ENCODE data around the gene C20orf141.
"Not testable (repeated sequence)": the region's sequence is repeated elsewhere in the genome, so short reads cannot be mapped to it uniquely, and the experiment has no call there.

The C20orf141 gene

DNA sequence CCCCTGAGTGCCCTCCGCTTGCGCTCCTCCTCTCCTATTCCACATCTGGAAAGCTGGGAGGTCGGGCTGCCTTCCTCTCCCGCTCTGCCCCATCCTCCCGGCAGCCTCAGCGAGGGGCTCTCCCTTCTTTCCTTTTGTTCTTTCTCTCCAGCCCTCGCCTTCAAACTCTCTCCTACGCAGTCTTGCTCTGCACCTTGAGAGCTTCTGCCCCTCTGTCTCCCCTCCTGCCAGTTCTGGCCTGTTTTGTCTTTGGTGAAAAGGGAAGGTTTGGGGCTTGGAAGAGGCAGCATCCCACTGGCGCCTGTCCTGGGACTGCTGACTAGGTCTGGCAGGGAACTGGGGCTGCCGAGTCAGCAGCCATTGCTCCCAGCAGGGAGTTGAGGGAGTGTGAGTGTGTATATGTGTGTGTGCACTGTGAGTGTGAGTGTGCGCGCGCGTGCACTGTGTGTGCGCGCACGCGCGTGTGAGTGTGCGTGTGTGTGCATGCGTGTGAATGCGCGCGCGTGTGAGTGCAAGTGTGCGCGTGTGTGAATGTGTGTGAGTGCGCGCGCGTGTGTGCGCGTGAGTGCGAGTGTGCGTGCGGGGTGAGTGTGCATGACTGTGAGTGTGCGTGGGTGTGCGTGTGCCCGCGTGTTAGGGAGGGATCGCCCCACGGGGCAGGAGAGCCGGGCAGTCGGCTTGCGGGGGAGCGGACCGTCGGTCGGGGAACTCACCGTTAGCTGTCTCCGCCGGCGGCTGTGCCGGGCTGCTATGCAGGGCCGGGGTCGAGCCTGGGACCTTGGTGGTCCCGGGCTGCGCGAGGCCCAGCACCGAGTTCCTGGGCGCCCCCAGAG is 14.9 kb upstream of the C20orf141 start:
- in situ Hi-C loops (cut with MboI; ENCODE audit: low sequenced_read_pairs), result no loop called here

DNA sequence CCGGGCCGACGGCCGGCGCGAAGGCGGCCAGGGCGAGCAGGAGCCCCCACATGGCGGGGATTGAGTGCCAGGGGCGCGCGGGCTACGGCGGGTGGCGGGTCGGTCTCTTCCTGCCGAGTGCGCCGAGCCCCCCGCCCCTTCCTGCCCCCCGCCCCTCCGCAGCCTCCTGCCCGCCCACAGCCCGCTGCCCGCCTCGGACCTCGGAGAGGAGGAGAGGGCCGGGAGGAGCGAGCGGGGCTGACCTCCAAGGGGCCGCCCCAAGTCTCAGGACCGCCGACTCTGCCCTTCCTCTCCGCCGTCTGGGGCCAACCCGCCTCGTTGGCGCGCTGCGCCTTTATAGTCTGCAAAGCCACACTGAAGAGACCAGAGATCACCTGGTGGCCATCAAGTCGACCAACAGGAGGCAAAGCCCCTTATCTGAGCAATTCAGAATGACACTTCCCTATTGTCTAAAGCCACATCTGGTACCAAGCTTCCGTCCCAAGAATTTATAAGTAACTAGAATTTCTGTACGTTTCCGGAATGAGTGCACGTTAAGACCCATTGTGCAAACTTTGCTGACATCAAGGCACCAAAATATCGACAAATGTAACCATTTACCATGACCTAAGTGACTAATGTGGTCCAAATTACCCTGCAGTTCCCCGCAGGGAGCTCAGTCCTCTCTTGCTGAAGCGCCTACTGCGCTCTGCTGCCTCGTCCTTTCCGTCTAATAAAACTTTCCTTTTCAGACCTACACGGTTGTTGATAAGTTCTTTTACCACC is 14.1 kb upstream of the C20orf141 start, which contains the start of gene CPXM1:
Gene CPXM1, minus strand, starts transcription at position 107 of the 765 bp plus-strand sequence. Its CDS starts 55 bp downstream, at position 52.
- in situ Hi-C loops (cut with MboI; ENCODE audit: low sequenced_read_pairs), result no loop called here

DNA sequence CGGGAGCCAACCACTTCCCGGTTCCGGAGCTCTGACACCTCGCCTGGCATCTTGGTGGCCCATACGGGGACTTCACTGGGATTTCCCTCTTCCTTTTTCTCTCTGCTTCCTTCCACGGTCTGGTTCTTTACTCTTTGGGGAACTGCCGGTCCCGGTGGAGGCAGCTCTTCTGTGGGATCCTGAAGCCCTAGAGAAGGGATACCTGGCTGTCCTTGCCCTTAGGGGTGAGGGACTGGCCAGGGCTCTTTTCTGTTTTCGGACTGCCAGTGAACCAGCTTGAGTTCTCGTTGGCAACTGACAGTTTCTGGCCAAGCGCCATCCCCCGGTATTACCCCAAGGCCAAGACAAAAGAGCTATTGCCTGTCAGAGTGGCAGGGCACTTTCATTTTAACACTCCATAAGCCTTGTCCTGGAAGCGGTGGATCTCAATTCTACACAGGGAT is 13.5 kb upstream of the C20orf141 start:
- in situ Hi-C loops (cut with MboI; ENCODE audit: low sequenced_read_pairs), result no loop called here

DNA sequence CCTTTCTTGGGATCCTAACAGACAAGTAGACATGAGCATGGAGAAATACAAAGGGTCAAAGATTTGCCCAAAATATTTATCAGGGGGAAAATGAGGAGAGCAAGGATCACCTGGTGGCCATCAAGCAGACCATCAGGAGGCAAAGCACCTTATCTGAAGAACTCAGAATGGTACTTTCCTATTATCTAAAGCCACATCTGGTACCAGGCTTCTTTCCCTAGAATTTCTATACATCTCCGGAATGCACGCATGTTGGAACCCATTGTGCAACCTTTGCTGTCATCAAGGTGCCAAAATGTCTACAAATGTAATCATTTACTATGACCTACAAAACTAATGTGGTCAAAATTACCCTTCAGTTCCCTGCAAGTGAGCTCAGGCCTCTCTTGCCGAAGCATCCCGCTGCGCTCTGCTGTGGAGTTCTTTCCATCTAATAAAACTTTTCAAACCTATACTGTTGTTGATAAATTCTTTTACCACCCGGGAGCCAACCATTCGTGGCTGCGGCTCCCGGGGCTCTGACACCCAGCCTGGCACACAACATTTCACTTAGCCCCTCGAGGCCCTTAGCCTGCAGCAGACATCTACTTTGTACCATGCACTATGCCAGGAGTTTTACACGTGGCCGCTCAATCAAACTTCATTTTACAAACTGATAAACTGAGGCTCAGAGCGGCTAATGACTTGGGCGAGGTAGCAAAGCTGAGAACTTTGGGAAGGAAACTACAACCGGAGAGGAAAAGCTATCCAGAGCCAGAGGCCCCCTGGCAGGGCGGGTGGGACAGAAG is 10.6 kb upstream of the C20orf141 start:
- in situ Hi-C loops (cut with MboI; ENCODE audit: low sequenced_read_pairs), result no loop called here

DNA sequence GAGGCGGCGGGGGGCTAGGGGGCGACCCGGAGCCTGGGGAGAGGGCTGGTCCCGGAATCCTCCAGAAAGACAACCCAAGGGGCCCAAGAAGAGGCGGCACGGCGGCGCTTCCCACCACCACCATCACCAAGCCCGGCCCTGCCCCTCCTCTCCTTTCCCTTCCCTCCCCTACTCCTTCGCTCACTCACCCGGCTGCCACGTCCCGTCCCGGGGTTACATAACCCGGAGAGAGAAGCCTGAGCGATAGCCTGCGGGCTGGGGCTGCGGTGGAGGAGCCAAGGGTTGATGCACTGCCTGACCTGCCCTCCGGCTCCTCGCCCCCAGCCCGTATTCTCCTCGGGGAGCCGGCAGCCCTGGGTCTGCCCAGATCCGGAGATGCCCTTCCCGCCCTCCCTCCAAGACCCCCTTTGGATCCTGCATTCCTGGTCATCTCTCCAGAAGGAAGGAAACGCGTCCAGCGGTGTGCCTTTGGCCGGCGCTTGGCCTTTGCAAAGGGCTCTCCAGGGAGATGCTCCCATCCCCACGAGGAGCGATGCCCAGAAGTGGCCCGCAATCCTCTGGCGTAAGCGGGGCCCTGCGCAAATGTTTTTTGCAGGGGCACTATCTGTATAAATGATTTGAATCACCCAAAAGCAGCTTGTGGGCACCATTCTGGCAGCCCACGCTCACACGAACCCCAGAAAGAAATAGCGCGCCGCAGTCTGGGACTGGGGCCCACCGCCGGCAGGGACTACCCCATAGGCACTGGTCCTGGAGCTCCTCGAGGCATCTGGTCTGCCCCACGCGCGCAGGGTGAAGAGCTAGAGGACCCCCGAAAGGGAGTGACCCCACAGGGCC is 9.7 kb upstream of the C20orf141 start:
- in situ Hi-C loops (cut with MboI; ENCODE audit: low sequenced_read_pairs), result no loop called here

DNA sequence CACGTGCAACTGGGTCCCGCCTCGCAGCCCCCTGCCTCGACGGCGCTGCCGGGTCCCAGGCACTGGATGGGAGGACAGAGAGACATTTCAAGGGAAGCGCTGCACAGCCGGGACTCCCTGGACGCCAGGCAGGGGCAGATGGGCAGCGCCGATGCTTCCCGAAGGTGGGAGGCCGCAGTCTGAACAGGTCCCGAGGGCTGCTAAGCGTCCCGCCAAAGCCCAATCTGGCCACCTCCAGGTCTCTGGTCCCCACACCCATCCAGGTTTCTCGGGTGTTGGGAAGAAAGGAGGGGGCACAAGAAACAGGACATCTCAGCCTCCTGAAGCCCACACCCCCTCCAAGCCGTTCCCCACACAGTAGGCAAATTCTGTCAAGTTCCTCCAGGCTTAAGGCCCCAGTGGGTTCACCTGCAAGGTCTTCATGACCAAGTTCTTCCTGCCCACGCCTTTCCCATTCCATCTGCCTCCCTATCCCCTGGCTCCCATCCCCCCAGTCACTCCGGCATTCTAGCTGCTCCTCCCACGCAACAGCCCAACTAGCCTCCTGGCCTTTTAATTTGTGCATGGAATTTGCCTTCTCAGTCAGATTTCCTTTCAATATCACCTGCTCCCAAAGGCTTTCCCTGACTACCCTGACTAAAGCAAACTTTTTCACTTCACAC is 9.0 kb upstream of the C20orf141 start:
- in situ Hi-C loops (cut with MboI; ENCODE audit: low sequenced_read_pairs), result no loop called here

DNA sequence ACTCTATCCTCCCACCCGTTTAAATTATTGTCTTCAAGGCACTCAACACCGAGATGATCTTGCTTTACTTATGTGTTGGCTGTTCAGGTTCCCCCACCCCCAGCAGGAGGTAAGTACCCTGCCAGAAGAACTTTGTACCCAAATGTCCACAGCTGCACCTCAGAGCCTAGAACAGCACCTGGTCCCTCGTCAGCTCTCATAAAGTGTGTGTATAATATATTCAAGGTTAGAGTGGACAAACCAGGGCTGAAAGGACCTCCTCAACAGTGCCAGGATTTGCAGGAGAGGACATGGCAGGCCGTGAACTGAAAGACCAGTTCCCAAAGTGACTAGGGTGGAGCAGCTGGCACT is 8.5 kb upstream of the C20orf141 start:
- in situ Hi-C loops (cut with MboI; ENCODE audit: low sequenced_read_pairs), result no loop called here

DNA sequence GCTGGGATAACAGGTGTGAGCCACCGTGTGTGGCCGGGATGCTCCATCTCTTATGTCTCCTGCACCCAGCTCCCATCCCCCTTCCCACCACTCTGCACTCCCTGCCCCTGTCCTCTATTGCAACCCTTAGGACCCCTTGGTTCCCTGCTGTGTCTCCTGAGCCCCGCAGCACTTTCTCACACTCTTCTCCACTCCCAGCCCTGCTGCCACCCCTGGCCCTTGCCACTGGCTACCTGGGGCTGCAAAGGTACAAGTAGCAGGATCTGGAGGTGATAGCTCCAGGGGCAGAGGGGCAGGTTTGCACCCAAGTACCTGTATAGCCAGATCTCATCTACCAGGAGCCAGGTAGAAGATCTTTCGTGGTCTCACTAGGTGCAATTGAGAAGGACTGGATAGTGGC is 7.8 kb upstream of the C20orf141 start:
- in situ Hi-C loops (cut with MboI; ENCODE audit: low sequenced_read_pairs), result no loop called here

DNA sequence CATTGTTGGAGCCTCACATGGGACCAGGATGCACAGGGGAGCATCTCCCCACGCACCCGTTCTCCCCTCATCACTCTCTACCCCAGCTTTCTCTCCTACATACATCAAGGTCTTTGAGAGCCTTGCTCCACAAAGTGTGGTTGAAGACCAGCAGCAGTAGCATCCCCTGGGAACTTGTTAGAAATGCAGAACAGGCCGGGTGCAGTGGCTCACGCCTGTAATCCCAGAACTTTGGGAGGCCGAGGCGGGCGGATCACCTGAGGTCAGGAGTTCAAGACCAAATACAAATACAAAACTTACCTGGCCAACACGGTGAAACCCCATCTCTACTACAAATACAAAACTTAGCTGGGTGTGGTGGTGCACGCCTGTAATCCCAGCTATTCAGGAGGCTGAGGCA is 6.9 kb upstream of the C20orf141 start:
- in situ Hi-C loops (cut with MboI; ENCODE audit: low sequenced_read_pairs), result not testable (repeated sequence)

DNA sequence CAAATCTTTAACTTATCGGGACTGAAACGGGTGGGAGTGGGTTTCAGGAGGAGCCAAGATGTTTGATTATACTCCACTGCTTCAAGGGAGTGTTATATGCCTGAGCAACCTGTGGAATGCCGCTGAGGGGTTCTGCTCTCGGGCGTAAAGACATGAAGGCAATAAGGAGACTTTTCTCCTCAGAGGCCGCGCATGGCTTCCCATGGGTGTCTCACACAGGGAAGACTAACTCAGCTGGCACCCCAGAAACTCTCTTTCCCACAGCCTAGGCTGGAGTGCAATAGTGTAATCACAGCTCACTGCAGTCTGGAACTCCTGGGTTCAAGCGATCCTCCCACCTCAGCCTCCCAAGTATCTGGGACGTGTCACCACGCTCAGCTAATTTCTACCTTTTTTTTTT is 5.1 kb upstream of the C20orf141 start:
- in situ Hi-C loops (cut with MboI; ENCODE audit: low sequenced_read_pairs), result no loop called here

DNA sequence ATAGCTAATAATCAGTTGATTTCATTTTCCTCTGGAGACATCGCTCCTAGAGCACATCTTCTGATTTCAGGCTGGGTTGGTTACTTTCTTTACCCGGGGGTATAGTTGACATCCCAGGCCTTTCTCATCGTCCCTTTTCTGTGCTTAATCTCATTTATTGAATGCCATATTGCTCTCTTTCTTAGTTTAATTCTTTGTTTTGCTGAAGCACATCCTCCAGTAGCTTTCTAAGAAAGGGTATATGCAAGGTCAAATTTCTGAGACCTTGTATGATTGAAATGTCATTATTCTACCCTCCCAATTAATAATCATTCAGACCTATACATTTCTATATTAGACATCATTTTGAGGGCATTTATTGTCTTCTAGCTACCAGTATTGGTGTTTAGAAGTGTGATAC is 2.6 kb upstream of the C20orf141 start:
- in situ Hi-C loops (cut with MboI; ENCODE audit: low sequenced_read_pairs), result no loop called here

DNA sequence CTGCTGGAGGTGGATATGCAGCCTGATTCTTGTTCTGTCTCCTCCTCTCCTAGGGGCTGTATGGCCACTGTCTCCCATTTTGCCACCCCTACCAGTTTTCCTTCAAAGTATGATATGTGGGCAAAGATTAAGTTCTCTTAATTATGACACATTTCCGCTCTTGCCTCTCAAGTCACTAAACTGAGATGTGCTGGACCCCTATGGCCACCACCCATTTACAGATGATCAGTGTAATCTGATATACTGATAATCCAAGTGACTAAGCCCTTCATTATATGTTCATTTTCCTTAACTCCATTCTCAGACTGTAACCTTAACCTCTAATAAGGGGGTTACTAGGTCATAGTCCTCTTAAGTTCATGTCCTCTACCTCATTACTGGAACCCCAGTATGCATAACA is 711 bp upstream of the C20orf141 start:
- in situ Hi-C loops (cut with MboI; ENCODE audit: low sequenced_read_pairs), result no loop called here

DNA sequence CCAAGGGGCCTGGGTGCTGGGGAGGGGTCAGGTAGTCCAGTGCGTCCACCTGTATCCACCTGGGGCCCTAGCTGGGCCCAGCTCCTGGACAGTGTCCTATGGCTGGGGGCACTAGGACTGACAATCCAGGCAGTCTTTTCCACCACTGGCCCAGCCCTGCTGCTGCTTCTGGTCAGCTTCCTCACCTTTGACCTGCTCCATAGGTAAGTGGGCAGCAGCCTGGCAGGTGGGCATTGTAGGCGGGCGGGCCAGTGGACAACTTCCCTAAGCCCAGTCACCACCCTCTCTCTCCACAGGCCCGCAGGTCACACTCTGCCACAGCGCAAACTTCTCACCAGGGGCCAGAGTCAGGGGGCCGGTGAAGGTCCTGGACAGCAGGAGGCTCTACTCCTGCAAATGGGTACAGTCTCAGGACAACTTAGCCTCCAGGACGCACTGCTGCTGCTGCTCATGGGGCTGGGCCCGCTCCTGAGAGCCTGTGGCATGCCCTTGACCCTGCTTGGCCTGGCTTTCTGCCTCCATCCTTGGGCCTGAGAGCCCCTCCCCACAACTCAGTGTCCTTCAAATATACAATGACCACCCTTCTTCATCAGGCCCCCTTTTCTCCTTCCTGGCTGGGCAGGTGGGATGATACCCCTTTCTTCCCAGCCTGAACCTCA is 584 bp downstream of the C20orf141 start:
- in situ Hi-C loops (cut with MboI; ENCODE audit: low sequenced_read_pairs), result no loop called here

DNA sequence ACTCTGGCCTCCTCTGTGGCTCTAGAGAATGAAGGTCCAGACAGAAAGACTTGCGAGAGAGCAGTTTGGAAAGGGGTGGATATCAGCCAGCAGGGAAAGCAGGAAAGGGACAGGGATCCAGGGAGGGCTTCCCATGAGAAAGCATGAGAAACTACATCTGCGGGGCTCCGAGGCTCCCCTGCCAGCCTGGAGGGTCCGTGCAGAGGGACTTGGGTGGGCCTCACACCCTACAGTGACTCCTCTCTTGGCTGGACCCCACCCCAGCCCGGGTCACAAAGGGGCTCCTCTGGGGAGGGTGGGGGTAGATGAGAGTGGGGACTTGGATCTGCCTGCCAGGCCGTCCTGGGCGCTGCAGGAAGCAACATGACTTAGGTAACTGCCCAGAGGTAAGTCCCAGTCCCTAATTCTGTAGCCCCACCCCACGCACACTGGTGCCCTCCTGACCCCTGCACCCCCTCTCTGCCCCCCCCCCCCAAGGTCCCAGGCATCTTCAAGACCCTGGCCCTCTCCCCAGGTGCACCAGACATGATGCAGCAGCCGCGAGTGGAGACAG is 1.3 kb downstream of the C20orf141 start, which contains the start of gene TMEM239:
Gene TMEM239, plus strand, starts transcription at position 335 of the 553 bp plus-strand sequence. Its CDS starts 191 bp downstream, at position 526.
- in situ Hi-C loops (cut with MboI; ENCODE audit: low sequenced_read_pairs), result no loop called here

DNA sequence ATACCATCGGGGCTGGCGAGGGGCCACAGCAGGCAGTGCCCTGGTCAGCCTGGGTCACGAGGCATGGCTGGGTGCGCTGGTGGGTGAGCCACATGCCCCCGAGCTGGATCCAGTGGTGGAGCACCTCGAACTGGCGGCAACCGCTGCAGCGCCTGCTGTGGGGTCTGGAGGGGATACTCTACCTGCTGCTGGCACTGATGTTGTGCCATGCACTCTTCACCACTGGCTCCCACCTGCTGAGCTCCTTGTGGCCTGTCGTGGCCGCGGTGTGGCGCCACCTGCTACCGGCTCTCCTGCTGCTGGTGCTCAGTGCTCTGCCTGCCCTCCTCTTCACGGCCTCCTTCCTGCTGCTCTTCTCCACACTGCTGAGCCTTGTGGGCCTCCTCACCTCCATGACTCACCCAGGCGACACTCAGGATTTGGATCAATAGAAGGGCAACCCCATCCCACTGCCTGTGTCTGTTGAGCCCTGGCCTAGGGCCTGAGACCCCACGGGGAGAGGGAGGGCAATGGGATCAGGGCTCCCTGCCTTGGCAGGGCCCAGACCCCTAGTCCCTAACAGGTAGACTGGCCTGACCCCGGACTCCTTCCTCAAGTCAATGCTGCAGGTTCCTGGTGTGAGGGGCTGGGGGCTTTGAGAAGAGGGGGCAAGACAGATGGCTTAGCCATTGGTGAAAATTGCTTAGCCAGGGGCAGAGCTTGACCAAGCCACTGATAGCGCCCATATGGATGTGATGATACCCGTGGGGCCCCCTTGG is 2.0 kb downstream of the C20orf141 start:
- in situ Hi-C loops (cut with MboI; ENCODE audit: low sequenced_read_pairs), result no loop called here

DNA sequence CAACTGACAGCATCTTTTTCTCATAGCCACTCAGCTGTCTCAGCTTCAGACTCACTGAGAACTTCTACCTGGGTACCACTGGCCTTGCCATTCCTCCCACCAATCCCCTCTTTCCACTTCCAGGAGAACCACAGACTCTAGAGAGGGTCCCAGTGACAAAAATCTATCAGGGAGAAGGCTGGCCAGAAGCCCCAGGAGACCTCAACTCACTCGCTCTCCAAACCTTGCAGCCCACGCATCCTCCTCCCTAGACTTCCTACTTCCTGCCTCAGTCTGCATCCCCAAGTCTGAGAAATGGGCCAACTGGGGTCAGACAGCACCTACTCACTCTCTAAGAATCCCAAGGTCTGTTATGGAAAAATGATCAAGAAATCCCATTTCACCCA is 2.5 kb downstream of the C20orf141 start:
- in situ Hi-C loops (cut with MboI; ENCODE audit: low sequenced_read_pairs), result no loop called here

DNA sequence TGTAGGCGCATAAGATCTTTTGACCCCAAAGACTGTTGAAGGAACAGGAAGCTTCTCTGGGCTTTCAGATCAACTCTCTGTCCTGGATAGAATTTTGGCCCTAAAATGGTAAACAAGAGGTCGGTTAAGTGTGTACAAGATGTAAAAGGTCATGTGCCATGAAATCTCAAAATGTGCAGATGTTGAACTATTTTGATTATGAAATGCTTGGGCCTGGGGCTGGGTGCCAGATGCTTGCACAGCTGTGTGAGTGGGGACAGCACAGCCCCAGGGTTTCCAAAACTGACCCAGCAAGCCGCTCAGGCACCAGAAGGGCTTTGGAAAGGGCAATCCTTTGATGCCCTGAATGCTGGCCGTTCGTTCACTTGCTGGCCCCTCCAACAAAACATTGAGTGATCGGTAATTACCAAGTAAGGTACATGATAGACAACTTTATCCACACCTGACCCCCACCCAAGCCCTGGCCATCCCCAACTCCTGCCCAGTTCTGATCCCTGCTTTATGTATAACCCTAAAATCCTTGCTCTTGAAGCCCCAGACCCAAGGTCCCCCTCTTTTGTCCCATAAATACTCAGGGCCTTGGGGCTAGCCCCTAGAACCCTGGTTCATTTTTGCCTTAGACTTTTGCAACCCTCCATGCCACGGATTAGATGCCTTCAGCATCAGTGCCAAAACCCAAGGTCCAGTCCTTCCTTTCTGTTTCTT is 3.3 kb downstream of the C20orf141 start:
- in situ Hi-C loops (cut with MboI; ENCODE audit: low sequenced_read_pairs), result no loop called here
